Measurements from ENCODE around the gene PCDHB16. TPM values are rescaled to one million over a fixed set of nuclear protein-coding genes. Genes with fewer than 3 reads are reported as not detected.
"Not testable (repeated sequence)": the region's sequence is repeated elsewhere in the genome, so short reads cannot be mapped to it uniquely, and the experiment has no call there.

PCDHB16 gene
- total and polyA plus RNA-seq, 4 donors = 0.09 to 0.31 (median 0.15) TPM

DNA sequence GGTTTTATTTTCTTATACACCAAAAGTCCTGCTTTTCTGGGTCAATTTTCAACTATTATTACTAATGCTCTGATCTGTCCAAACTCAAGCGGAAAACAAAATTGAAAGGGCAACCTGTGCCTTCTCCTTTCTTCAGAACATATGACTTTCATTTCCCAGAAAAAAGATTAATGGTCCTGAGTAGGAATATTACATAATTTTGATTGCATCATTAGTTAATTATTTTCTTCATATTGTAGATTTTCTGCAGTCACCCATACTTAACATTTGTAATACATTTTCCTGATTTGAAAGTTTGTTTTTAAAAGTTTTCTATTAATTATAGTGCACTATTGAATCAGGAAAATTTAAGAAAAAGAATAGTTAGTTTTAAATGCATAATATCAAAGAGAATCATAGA is 6.3 kb upstream of the PCDHB16 start:
- TF ChIP-seq SP1 (IDR thresholded peaks at IDR 0.05) = no peak
- TF ChIP-seq, protein P1, sequence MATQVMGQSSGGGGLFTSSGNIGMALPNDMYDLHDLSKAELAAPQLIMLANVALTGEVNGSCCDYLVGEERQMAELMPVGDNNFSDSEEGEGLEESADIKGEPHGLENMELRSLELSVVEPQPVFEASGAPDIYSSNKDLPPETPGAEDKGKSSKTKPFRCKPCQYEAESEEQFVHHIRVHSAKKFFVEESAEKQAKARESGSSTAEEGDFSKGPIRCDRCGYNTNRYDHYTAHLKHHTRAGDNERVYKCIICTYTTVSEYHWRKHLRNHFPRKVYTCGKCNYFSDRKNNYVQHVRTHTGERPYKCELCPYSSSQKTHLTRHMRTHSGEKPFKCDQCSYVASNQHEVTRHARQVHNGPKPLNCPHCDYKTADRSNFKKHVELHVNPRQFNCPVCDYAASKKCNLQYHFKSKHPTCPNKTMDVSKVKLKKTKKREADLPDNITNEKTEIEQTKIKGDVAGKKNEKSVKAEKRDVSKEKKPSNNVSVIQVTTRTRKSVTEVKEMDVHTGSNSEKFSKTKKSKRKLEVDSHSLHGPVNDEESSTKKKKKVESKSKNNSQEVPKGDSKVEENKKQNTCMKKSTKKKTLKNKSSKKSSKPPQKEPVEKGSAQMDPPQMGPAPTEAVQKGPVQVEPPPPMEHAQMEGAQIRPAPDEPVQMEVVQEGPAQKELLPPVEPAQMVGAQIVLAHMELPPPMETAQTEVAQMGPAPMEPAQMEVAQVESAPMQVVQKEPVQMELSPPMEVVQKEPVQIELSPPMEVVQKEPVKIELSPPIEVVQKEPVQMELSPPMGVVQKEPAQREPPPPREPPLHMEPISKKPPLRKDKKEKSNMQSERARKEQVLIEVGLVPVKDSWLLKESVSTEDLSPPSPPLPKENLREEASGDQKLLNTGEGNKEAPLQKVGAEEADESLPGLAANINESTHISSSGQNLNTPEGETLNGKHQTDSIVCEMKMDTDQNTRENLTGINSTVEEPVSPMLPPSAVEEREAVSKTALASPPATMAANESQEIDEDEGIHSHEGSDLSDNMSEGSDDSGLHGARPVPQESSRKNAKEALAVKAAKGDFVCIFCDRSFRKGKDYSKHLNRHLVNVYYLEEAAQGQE (IDR thresholded peaks at IDR 0.05) = no peak
- no peak for TF ChIP-seq FOXA1 (IDR thresholded peaks at IDR 0.05)
- TF ChIP-seq, protein P2, sequence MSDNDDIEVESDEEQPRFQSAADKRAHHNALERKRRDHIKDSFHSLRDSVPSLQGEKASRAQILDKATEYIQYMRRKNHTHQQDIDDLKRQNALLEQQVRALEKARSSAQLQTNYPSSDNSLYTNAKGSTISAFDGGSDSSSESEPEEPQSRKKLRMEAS (IDR thresholded peaks at IDR 0.05) = no peak
- TF ChIP-seq EGR1 (IDR thresholded peaks at IDR 0.05; ENCODE audit: low read depth in 2 of 2) = no peak
- TF ChIP-seq NR2F2 (IDR thresholded peaks at IDR 0.05) = no peak
- peaks cover 20 to 49% (median 32%) of the 10 kb centered on the region in 4 donors for H3K9me3 ChIP-seq (ENCODE audit: control insufficient read depth in 4 of 4, low read length in 3 of 4)

DNA sequence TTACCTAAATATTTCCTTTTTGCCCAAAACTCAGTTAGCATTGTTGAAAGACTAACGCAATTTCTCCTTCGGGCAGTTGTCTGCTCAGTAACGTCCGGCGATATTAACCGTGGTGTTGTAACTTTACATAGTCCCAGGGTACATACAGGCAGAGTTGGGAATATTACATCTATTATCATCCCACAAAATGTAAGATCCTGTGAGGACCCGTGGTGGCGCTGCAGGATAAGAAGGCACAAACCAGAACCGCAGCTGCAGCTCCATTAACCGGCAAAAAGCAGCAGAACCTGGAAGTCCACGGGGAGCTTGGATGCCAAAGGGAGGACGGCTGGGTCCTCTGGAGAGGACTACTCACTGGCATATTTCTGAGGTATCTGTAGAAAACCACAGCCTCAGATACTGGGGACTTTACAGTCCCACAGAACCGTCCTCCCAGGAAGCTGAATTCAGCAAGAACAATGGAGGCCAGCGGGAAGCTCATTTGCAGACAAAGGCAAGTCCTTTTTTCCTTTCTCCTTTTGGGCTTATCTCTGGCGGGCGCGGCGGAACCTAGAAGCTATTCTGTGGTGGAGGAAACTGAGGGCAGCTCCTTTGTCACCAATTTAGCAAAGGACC is 4.5 kb upstream of the PCDHB16 start, which contains the start of gene PCDHB8:
Gene PCDHB8 (plus strand): TSS at position 214 of the 615 bp plus-strand sequence. CDS start 245 bp downstream, at position 459.
- not testable (repeated sequence) for H3K36me3 ChIP-seq (ENCODE audit: control insufficient read depth in 4 of 4, insufficient read depth in 3 of 4, low read depth in 1 of 4, low read length in 3 of 4); DNase-seq (ENCODE audit: low spot score); H3K27ac ChIP-seq (ENCODE audit: low read depth in 1 of 2, low read length in 2 of 2); H3K4me3 ChIP-seq (ENCODE audit: low read depth in 1 of 3, low read length in 3 of 3); H3K4me1 ChIP-seq (ENCODE audit: control insufficient read depth in 4 of 4, insufficient read depth in 4 of 4, low read length in 3 of 4); H3K9ac ChIP-seq (ENCODE audit: low read depth in 1 of 2, low read length in 2 of 2)
- Histone ChIP-seq H3K27me3 (ENCODE audit: control insufficient read depth in 4 of 4, insufficient read depth in 4 of 4, low read length in 3 of 4) (peaks cover 0 to 16% (median 4%) of the 10 kb centered on the region in 4 donors), H3K9me3 (ENCODE audit: control insufficient read depth in 4 of 4, low read length in 3 of 4) (peaks cover 23 to 48% (median 34%) of the 10 kb centered on the region in 4 donors)
- WGBS = 25% methylated on average over 15 of the region's 18 CpGs

More for the DNA sequence above, 6.3 kb upstream of the PCDHB16 start:
- H3K36me3 ChIP-seq (ENCODE audit: control insufficient read depth in 4 of 4, insufficient read depth in 3 of 4, low read depth in 1 of 4, low read length in 3 of 4) = no peaks in the 10 kb centered on the region
- 49% methylated on average over 1 of the region's 1 CpG for WGBS
- no peak overlapping the region for H3K9ac ChIP-seq (ENCODE audit: low read depth in 1 of 2, low read length in 2 of 2)
- DNase-seq (ENCODE audit: low spot score) = no peak
- H3K4me3 ChIP-seq (ENCODE audit: low read depth in 1 of 3, low read length in 3 of 3) = no peak overlapping the region
- no peak overlapping the region for H3K27ac ChIP-seq (ENCODE audit: low read depth in 1 of 2, low read length in 2 of 2)
- H3K4me1 ChIP-seq (ENCODE audit: control insufficient read depth in 4 of 4, insufficient read depth in 4 of 4, low read length in 3 of 4) = no peaks in the 10 kb centered on the region
- H3K27me3 ChIP-seq (ENCODE audit: control insufficient read depth in 4 of 4, insufficient read depth in 4 of 4, low read length in 3 of 4) = peaks cover 0 to 15% (median 3%) of the 10 kb centered on the region in 4 donors

- WGBS = 32% methylated on average over 35 of the region's 39 CpGs
- Histone ChIP-seq H3K27me3 (ENCODE audit: control insufficient read depth in 4 of 4, insufficient read depth in 4 of 4, low read length in 3 of 4) (peaks cover 0 to 19% (median 4%) of the 10 kb centered on the region in 4 donors), H3K9me3 (ENCODE audit: control insufficient read depth in 4 of 4, low read length in 3 of 4) (peaks cover 17 to 52% (median 30%) of the 10 kb centered on the region in 4 donors)
- not testable (repeated sequence) for H3K4me3 ChIP-seq (ENCODE audit: low read depth in 1 of 3, low read length in 3 of 3); H3K4me1 ChIP-seq (ENCODE audit: control insufficient read depth in 4 of 4, insufficient read depth in 4 of 4, low read length in 3 of 4); H3K36me3 ChIP-seq (ENCODE audit: control insufficient read depth in 4 of 4, insufficient read depth in 3 of 4, low read depth in 1 of 4, low read length in 3 of 4); H3K9ac ChIP-seq (ENCODE audit: low read depth in 1 of 2, low read length in 2 of 2); H3K27ac ChIP-seq (ENCODE audit: low read depth in 1 of 2, low read length in 2 of 2); DNase-seq (ENCODE audit: low spot score)
Measured at GRCh38 chr5:141179371-141179770, 2.8 kb upstream of the PCDHB16 start.

DNA sequence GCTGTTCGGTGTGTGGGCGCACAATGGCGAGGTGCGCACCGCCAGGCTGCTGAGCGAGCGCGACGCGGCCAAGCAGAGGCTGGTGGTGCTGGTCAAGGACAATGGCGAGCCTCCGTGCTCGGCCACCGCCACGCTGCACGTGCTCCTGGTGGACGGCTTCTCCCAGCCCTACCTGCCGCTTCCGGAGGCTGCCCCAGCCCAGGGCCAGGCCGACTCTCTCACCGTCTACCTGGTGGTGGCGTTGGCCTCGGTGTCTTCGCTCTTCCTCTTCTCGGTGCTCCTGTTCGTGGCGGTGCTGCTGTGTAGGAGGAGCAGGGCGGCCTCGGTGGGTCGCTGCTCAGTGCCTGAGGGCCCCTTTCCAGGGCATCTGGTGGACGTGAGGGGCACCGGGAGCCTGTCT is 2.3 kb upstream of the PCDHB16 start:
- not testable (repeated sequence) for H3K4me1 ChIP-seq (ENCODE audit: control insufficient read depth in 4 of 4, insufficient read depth in 4 of 4, low read length in 3 of 4); DNase-seq (ENCODE audit: low spot score); H3K4me3 ChIP-seq (ENCODE audit: low read depth in 1 of 3, low read length in 3 of 3); H3K9ac ChIP-seq (ENCODE audit: low read depth in 1 of 2, low read length in 2 of 2); H3K36me3 ChIP-seq (ENCODE audit: control insufficient read depth in 4 of 4, insufficient read depth in 3 of 4, low read depth in 1 of 4, low read length in 3 of 4); H3K27ac ChIP-seq (ENCODE audit: low read depth in 1 of 2, low read length in 2 of 2)
- peaks cover 0 to 16% (median 4%) of the 10 kb centered on the region in 4 donors for H3K27me3 ChIP-seq (ENCODE audit: control insufficient read depth in 4 of 4, insufficient read depth in 4 of 4, low read length in 3 of 4)
- 33% methylated on average over 32 of the region's 32 CpGs for WGBS
- H3K9me3 ChIP-seq (ENCODE audit: control insufficient read depth in 4 of 4, low read length in 3 of 4) = peaks cover 20 to 53% (median 27%) of the 10 kb centered on the region in 4 donors
